GM19240 (cell line): ENCODE results near the gene EVC2.

Source experiments
- DNase-seq: peaks from one replicate; pipeline ENCODE4 v3.0.0; 2011; ENCODE audit warnings: low spot score; ENCODE audit not compliant: insufficient read length

Gene EVC2

GRCh38 chr4:5524446-5525299 lies 183.7 kb downstream of the EVC2 start:
- no peak for DNase-seq

- no peak for DNase-seq
Observed at GRCh38 chr4:5517372-5517771, 191.0 kb downstream of the EVC2 start.

GRCh38 chr4:5515646-5516045 lies 192.7 kb downstream of the EVC2 start:
- no peak for DNase-seq
